HepG2 (cell line): ENCODE results near the gene RPAP2. TPM values are rescaled to one million over a fixed set of nuclear protein-coding genes. Genes with fewer than 3 reads are reported as not detected.

ENCODE experiments used
- ATAC-seq: fragments of 200-7000 bp; cut with Tn5 transposase; 3 replicates; pipeline ENCODE4 v1.9.1; 2020; ENCODE audit warnings: mild to moderate bottlenecking, moderate library complexity
- BruUV-seq: library from RNA; stranded (reverse); fragments of 400-500 nt; replicated peaks from 2 replicates; lab custom pipeline; 2021; lab: Mats Ljungman, UMichigan
- CTCF ChIA-PET: fragments of 300-600 bp; formaldehyde crosslinking; extraction: SDS; loops from one replicate; lab custom pipeline; 2021; ENCODE audit warnings: low total read pairs, inconsistent platforms, low intra/inter-chr PET ratio; lab: Yijun Ruan, JAX
- POLR2A ChIA-PET: fragments of 350-600 bp; sonication (Branson Sonifier 250); formaldehyde crosslinking; loops from one replicate; lab custom pipeline; 2020; ENCODE audit warnings: antibody characterized with exemption, inconsistent platforms; lab: Yijun Ruan, JAX
- DNase-seq: peaks from one replicate; pipeline ENCODE4 v3.0.0-alpha.2; 2015; ENCODE audit warnings: low spot score
- FAIRE-seq: peaks from 3 replicates; lab custom pipeline; 2011; peaks lifted over from hg19 to GRCh38; lab: Jason Lieb, UNC
- H2AFZ ChIP-seq: one replicate; pipeline ENCODE4 v1.6.1; 2011; ENCODE audit warnings: low read length, inconsistent platforms
- H3K27ac ChIP-seq: fragments of 300-600 bp; 3 replicates; pipeline ENCODE4 v1.8.0; 2011; ENCODE audit warnings: mixed run types, mild to moderate bottlenecking, mixed read lengths, low read length, inconsistent platforms; ENCODE audit not compliant: insufficient read depth; ENCODE audit errors: extremely low read length
- H3K27me3 ChIP-seq, 2 experiments: fragments of 200-600 bp in 1 of 2; 2 replicates in 1 of 2; 3 replicates in 1 of 2; pipeline versions ENCODE4 v1.6.0 to v1.8.0; 2011; ENCODE audit warnings: low read length in 2 of 2, mild to moderate bottlenecking in 2 of 2, moderate library complexity in 2 of 2, inconsistent platforms in 1 of 2; ENCODE audit not compliant: insufficient read depth in 2 of 2, control insufficient read depth in 1 of 2
- H3K36me3 ChIP-seq, 2 experiments: fragments of 200-600 bp in 1 of 2; replicated peaks in 1 of 2; 2 replicates in 1 of 2; 3 replicates in 1 of 2; pipeline versions ENCODE4 v1.5.1 to v1.8.0; 2011; ENCODE audit warnings: low read length in 2 of 2, inconsistent platforms in 1 of 2; ENCODE audit not compliant: insufficient read depth in 2 of 2, control insufficient read depth in 1 of 2
- H3K4me1 ChIP-seq: 2 replicates; pipeline ENCODE4 v1.5.1; 2012; ENCODE audit warnings: low read length, inconsistent platforms; ENCODE audit not compliant: insufficient read depth
- H3K4me2 ChIP-seq: 2 replicates; pipeline ENCODE4 v1.6.0; 2011; ENCODE audit warnings: low read depth, low read length, inconsistent platforms
- H3K4me3 ChIP-seq, 3 experiments: fragments of 200-600 bp in 1 of 3; sonication (generic), shearing (Covaris generic) in 1 of 3; replicated peaks in 1 of 3; 2 replicates each; pipeline ENCODE4 v1.5.1; 2011 to 2016; ENCODE audit warnings: low read length in 3 of 3, inconsistent platforms in 2 of 3, low read depth in 2 of 3, mild to moderate bottlenecking in 2 of 3, control low read depth in 1 of 3, mixed read lengths in 1 of 3; ENCODE audit not compliant: insufficient read depth in 1 of 3
- H3K79me2 ChIP-seq: one replicate; pipeline ENCODE4 v1.6.1; 2011; ENCODE audit warnings: low read length, inconsistent platforms; ENCODE audit not compliant: insufficient read depth
- H3K9ac ChIP-seq: 2 replicates; pipeline ENCODE4 v1.6.0; 2011; ENCODE audit warnings: mild to moderate bottlenecking, low read depth, low read length, inconsistent platforms; ENCODE audit not compliant: insufficient read depth
- H3K9me3 ChIP-seq: 2 replicates; pipeline ENCODE4 v1.5.1; 2012; ENCODE audit warnings: mild to moderate bottlenecking, low read length
- H4K20me1 ChIP-seq: 2 replicates; pipeline ENCODE4 v1.6.0; 2011; ENCODE audit warnings: inconsistent platforms, mild to moderate bottlenecking, low read length, moderate library complexity; ENCODE audit not compliant: insufficient read depth
- CREM ChIP-seq, 2 experiments: sonication (generic) in 1 of 2; formaldehyde crosslinking in 1 of 2; IDR thresholded peaks; 2 replicates each; pipeline versions ENCODE4 v1.4.0 to v1.6.1; 2016 to 2020; ENCODE audit warnings: antibody characterized with exemption in 1 of 2, mild to moderate bottlenecking in 1 of 2, missing genetic modification reagents in 1 of 2
- HOXA7 ChIP-seq: sonication (generic); formaldehyde crosslinking; IDR thresholded peaks from 2 replicates; pipeline ENCODE4 v1.8.1; 2022; ENCODE audit warnings: mild to moderate bottlenecking, missing genetic modification reagents, moderate library complexity
- MED8 ChIP-seq: sonication (generic); formaldehyde crosslinking; IDR thresholded peaks from 2 replicates; pipeline ENCODE4 v1.8.1; 2023; ENCODE audit warnings: mild to moderate bottlenecking, missing genetic modification reagents; ENCODE audit not compliant: insufficient replicate concordance
- MXI1 ChIP-seq: IDR thresholded peaks from 3 replicates; pipeline ENCODE4 v1.6.1; 2012; ENCODE audit warnings: low read depth, low read length, inconsistent platforms, borderline replicate concordance
- NFE2L2 ChIP-seq: fragments of 150-350 bp; IDR thresholded peaks from 2 replicates; pipeline ENCODE4 v1.6.1; 2014; ENCODE audit warnings: low read length
- NFKB2 ChIP-seq: sonication (generic); formaldehyde crosslinking; IDR thresholded peaks from 2 replicates; pipeline ENCODE4 v1.4.0; 2020; ENCODE audit warnings: missing genetic modification reagents, borderline replicate concordance
- NFYC ChIP-seq: IDR thresholded peaks from 2 replicates; pipeline ENCODE4 v1.6.1; 2016; ENCODE audit warnings: missing genetic modification reagents, missing compliant biosample characterization
- NPAS2 ChIP-seq: sonication (generic); formaldehyde crosslinking; IDR thresholded peaks from 2 replicates; pipeline ENCODE4 v1.8.0; 2022; ENCODE audit warnings: mild to moderate bottlenecking, missing genetic modification reagents, borderline replicate concordance
- RNF2 ChIP-seq: fragments of 450-650 bp; conservative IDR thresholded peaks from 2 replicates; pipeline ENCODE4 v1.6.1; 2016; ENCODE audit warnings: low read depth
- SIN3A ChIP-seq: IDR thresholded peaks from 2 replicates; pipeline ENCODE4 v1.6.1; 2011; ENCODE audit warnings: low read depth, mild to moderate bottlenecking, control low read depth, low read length, borderline replicate concordance
- SMARCC2 ChIP-seq: fragments of 450-650 bp; IDR thresholded peaks from 2 replicates; pipeline ENCODE4 v1.6.1; 2017; ENCODE audit warnings: antibody characterized with exemption, mild to moderate bottlenecking
- ZHX2 ChIP-seq, 2 experiments: sonication (generic) in 1 of 2; formaldehyde crosslinking in 1 of 2; IDR thresholded peaks; 2 replicates each; pipeline versions ENCODE4 v1.6.1 to v1.9.0; 2014 to 2022; ENCODE audit warnings: antibody characterized with exemption in 1 of 2, borderline replicate concordance in 1 of 2, inconsistent platforms in 1 of 2, low read depth in 1 of 2, missing genetic modification reagents in 1 of 2
- ZNF274 ChIP-seq: sonication (generic); formaldehyde crosslinking; IDR thresholded peaks from 2 replicates; pipeline ENCODE4 v1.5.1; 2020; ENCODE audit warnings: mild to moderate bottlenecking, missing genetic modification reagents
- ZNF562 ChIP-seq: sonication (generic); formaldehyde crosslinking; IDR thresholded peaks from 2 replicates; pipeline ENCODE4 v1.8.0; 2022; ENCODE audit warnings: missing genetic modification reagents, borderline replicate concordance
- WGBS: methylation state at CpG from one replicate; pipeline ENCODE4 v1.1.6; 2017; ENCODE audit warnings: low lambda C conversion rate; 5-methylcytosine and 5-hydroxymethylcytosine counted together
- in situ Hi-C: cut with HindIII; loops from 2 replicates; pipeline ENCODE4 v1.10.0; 2017; ENCODE audit warnings: low pct_unique_long_range_greater_than_20kb; ENCODE audit not compliant: extremely low pct_ligation_motif_present
- intact Hi-C: fragments of 100-400 bp; cut with micrococcal nuclease; formaldehyde crosslinking; loops from one replicate; pipeline ENCODE4 v1.10.0; 2022; ENCODE audit not compliant: unreplicated experiment
- polyA plus RNA-seq, 8 experiments: library from polyadenylated mRNA; depleted of rRNA in 3 of 8; stranded (reverse) in 7 of 8; unstranded in 1 of 8; fragments of >200 nt; fragmentation: Illumina TruSeq in 4 of 8; extraction: Trizol in 4 of 8; gene quantifications; 2 replicates each; pipeline versions ENCODE4 v1.2.1 to v1.2.3, GENCODE V29; 2011 to 2016; ENCODE audit warnings: low read depth in 4 of 8, missing spikeins in 1 of 8, mixed read lengths in 1 of 8; ENCODE audit not compliant: insufficient read depth in 1 of 8
- total RNA-seq, 5 experiments: library from RNA; depleted of rRNA; stranded (reverse); fragments of >200 nt; fragmentation: Illumina TruSeq; extraction: Trizol; gene quantifications; 2 replicates each; pipeline ENCODE4 v1.2.3, GENCODE V29; 2016; ENCODE audit warnings: low read depth in 1 of 5
- TF ChIP-seq, protein P1 (sequence below): sonication (generic); formaldehyde crosslinking; IDR thresholded peaks from 2 replicates; pipeline ENCODE4 v1.5.0; 2020; ENCODE audit warnings: missing genetic modification reagents

Gene RPAP2
- total and polyA plus RNA-seq, 2 of the 13 experiments (the other 11 are each of a cell fraction or from before 2014, with no cell fraction given) = 10.0 to 34.8 TPM

DNA sequence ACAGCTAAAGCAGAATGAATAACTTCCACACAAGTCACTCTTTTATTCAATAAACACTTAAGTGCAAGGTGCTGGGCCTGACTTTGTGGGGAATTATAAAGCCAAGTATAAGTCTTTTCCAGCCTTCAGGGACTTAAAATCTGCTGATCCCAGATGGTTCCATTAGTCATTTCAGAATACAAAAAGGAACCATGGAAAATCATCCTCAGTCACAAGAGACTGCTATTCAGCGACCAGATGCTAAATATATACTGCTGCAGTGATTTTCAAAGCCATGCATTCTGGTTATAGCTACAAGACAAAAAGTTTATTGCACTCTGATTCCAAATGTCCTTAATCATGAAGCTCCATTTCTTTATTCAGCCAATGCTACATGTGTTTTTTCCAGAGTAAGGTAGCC is 25.8 kb upstream of the RPAP2 start:
- BruUV-seq = no TSS peak
- ChIA-PET POLR2A (no interaction called here), CTCF (no interaction called here)
- in situ Hi-C loops (no loop called here), intact Hi-C loops (no loop called here)
- no peak for ATAC-seq
- Histone ChIP-seq H3K4me3 (no peak overlapping the region), H2AFZ (no peak overlapping the region), H3K36me3 (peaks cover 7 to 31% of the 10 kb centered on the region in 2 experiments), H4K20me1 (no peaks in the 10 kb centered on the region), H3K27me3 (no peaks in the 10 kb centered on the region), H3K9ac (no peak overlapping the region), H3K4me1 (no peaks in the 10 kb centered on the region), H3K79me2 (no peaks in the 10 kb centered on the region), H3K9me3 (no peaks in the 10 kb centered on the region), H3K27ac (no peak overlapping the region), H3K4me2 (no peak overlapping the region)
- WGBS = 100% methylated on average over 1 of the region's 1 CpG
- no peak for FAIRE-seq
- no peak for DNase-seq
- TF ChIP-seq NFKB2 (CRISPR knock-in tag) (no peak), MXI1 (no peak), CREM (IDR thresholded peaks at IDR 0.05) (no peak), CREM (CRISPR knock-in tag; IDR thresholded peaks at IDR 0.05) (no peak), ZNF274 (CRISPR knock-in tag) (no peak), MED8 (CRISPR knock-in tag) (no peak), HOXA7 (CRISPR knock-in tag) (no peak), NPAS2 (CRISPR knock-in tag) (no peak), SIN3A (no peak), RNF2 (no peak), NFYC (CRISPR knock-in tag) (no peak), NFE2L2 (no peak), ZNF562 (CRISPR knock-in tag) (no peak), ZHX2 (IDR thresholded peaks at IDR 0.05; ENCODE audit: low read depth) (no peak), ZHX2 (CRISPR knock-in tag; IDR thresholded peaks at IDR 0.05; ENCODE audit: borderline replicate concordance) (no peak), SMARCC2 (no peak)
- TF ChIP-seq, protein P1, sequence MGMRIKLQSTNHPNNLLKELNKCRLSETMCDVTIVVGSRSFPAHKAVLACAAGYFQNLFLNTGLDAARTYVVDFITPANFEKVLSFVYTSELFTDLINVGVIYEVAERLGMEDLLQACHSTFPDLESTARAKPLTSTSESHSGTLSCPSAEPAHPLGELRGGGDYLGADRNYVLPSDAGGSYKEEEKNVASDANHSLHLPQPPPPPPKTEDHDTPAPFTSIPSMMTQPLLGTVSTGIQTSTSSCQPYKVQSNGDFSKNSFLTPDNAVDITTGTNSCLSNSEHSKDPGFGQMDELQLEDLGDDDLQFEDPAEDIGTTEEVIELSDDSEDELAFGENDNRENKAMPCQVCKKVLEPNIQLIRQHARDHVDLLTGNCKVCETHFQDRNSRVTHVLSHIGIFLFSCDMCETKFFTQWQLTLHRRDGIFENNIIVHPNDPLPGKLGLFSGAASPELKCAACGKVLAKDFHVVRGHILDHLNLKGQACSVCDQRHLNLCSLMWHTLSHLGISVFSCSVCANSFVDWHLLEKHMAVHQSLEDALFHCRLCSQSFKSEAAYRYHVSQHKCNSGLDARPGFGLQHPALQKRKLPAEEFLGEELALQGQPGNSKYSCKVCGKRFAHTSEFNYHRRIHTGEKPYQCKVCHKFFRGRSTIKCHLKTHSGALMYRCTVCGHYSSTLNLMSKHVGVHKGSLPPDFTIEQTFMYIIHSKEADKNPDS (CRISPR knock-in tag) = no peak
